ENCODE measurements around the gene TFEB. TPM values are rescaled to one million over a fixed set of nuclear protein-coding genes. Genes with fewer than 3 reads are reported as not detected.

The TFEB gene
- total RNA-seq, 3 donors from 2014 or later: 15.7 to 20.6 (median 18.4) TPM

- no peaks in the 10 kb centered on the region for H3K9me3 ChIP-seq
- H3K27me3 ChIP-seq: no peaks in the 10 kb centered on the region
- H3K4me3 ChIP-seq: no peak overlapping the region
- no peak overlapping the region for H3K27ac ChIP-seq
- no peaks in the 10 kb centered on the region for H3K4me1 ChIP-seq
- H3K36me3 ChIP-seq: no peaks in the 10 kb centered on the region
- TF ChIP-seq POLR2A (IDR thresholded peaks at IDR 0.05) (no peak), POLR2AphosphoS5 (IDR thresholded peaks at IDR 0.05) (no peak), CTCF (IDR thresholded peaks at IDR 0.05) (no peak)
- DNase-seq (ENCODE audit: low spot score in 2 of 2): no peak
- intact Hi-C loops (cut with DNase I; ENCODE audit: low total_unique reads): no loop called here
Observed at GRCh38 chr6:41651246-41651961, 84.0 kb downstream of the TFEB start.

- intact Hi-C loops (cut with DNase I; ENCODE audit: low total_unique reads): no loop called here
- DNase-seq (ENCODE audit: low spot score in 2 of 2): no peak
- H3K4me1 ChIP-seq: no peaks in the 10 kb centered on the region
- H3K27me3 ChIP-seq: no peaks in the 10 kb centered on the region
- no peak for TF ChIP-seq POLR2A (IDR thresholded peaks at IDR 0.05)
- TF ChIP-seq POLR2AphosphoS5 (IDR thresholded peaks at IDR 0.05): no peak
- no peak for TF ChIP-seq CTCF (IDR thresholded peaks at IDR 0.05)
- no peak overlapping the region for H3K4me3 ChIP-seq
- no peak overlapping the region for H3K27ac ChIP-seq
- no peaks in the 10 kb centered on the region for H3K9me3 ChIP-seq
- H3K36me3 ChIP-seq: no peaks in the 10 kb centered on the region
Observed at GRCh38 chr6:41650120-41650519, 85.3 kb downstream of the TFEB start.

GRCh38 chr6:41649596-41649995 lies 85.8 kb downstream of the TFEB start:
- Histone ChIP-seq H3K4me3 (no peak overlapping the region), H3K36me3 (no peaks in the 10 kb centered on the region), H3K9me3 (no peaks in the 10 kb centered on the region), H3K27ac (no peak overlapping the region), H3K4me1 (no peaks in the 10 kb centered on the region), H3K27me3 (no peaks in the 10 kb centered on the region)
- intact Hi-C loops (cut with DNase I; ENCODE audit: low total_unique reads): no loop called here
- no peak for DNase-seq (ENCODE audit: low spot score in 2 of 2)
- TF ChIP-seq CTCF (IDR thresholded peaks at IDR 0.05) (no peak), POLR2A (IDR thresholded peaks at IDR 0.05) (no peak), POLR2AphosphoS5 (IDR thresholded peaks at IDR 0.05) (no peak)

- no peak overlapping the region for H3K27ac ChIP-seq
- H3K4me1 ChIP-seq: no peaks in the 10 kb centered on the region
- TF ChIP-seq POLR2AphosphoS5 (IDR thresholded peaks at IDR 0.05) (no peak), POLR2A (IDR thresholded peaks at IDR 0.05) (no peak), CTCF (IDR thresholded peaks at IDR 0.05) (no peak)
- no peaks in the 10 kb centered on the region for H3K27me3 ChIP-seq
- no peaks in the 10 kb centered on the region for H3K36me3 ChIP-seq
- H3K4me3 ChIP-seq: no peak overlapping the region
- intact Hi-C loops (cut with DNase I; ENCODE audit: low total_unique reads): no loop called here
- no peak for DNase-seq (ENCODE audit: low spot score in 2 of 2)
- no peaks in the 10 kb centered on the region for H3K9me3 ChIP-seq
Observed at GRCh38 chr6:41648921-41649320, 86.5 kb downstream of the TFEB start.

GRCh38 chr6:41648070-41648585 lies 87.3 kb downstream of the TFEB start:
- Histone ChIP-seq H3K4me1 (no peaks in the 10 kb centered on the region), H3K36me3 (no peaks in the 10 kb centered on the region), H3K27me3 (no peaks in the 10 kb centered on the region), H3K9me3 (no peaks in the 10 kb centered on the region), H3K27ac (no peak overlapping the region), H3K4me3 (no peak overlapping the region)
- DNase-seq (ENCODE audit: low spot score in 2 of 2): no peak
- intact Hi-C loops (cut with DNase I; ENCODE audit: low total_unique reads): no loop called here
- TF ChIP-seq POLR2AphosphoS5 (IDR thresholded peaks at IDR 0.05): no peak
- no peak for TF ChIP-seq CTCF (IDR thresholded peaks at IDR 0.05)
- TF ChIP-seq POLR2A (IDR thresholded peaks at IDR 0.05): no peak
